HG03039 (cell line): ENCODE measurements around the gene NPC1.
"Not testable (repeated sequence)": the region's sequence is repeated elsewhere in the genome, so short reads cannot be mapped to it uniquely, and the experiment has no call there.

Source experiments
- ATAC-seq: cut with Tn5 transposase; IDR thresholded peaks from one replicate; pipeline ENCODE4 v1.9.1; 2021; ENCODE audit warnings: mild to moderate bottlenecking, moderate library complexity; ENCODE audit not compliant: unreplicated experiment

The NPC1 gene

DNA sequence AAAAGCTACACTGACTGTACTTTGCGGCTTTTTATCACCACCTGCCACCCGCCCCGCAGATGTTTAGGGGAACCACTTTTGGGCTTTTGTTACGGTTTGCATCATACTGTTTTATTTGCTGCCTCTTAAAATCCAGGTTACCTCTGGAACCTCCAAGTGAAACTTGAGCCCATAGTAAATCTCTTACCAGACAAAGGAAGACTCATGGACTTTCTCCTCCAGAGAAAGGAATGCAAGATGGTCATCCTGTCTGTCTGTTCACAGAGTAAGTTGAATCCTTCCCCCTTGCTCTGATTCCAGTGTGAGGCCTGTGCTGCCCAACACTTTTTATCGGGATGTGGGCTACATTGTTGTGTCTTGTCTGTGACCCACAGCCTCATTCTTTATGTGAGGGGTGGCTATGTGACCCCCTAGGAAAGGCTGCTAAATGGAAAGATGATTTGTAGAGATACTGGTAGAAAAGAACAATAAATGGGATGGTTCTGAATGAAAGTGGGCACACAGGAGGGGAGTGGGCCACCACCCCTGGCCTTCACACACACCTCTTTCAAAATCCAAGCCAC lies 59.7 kb downstream of the NPC1 start:
- no peak for ATAC-seq

GRCh38 chr18:23524213-23524707 lies 62.0 kb downstream of the NPC1 start:
- ATAC-seq = no peak

DNA sequence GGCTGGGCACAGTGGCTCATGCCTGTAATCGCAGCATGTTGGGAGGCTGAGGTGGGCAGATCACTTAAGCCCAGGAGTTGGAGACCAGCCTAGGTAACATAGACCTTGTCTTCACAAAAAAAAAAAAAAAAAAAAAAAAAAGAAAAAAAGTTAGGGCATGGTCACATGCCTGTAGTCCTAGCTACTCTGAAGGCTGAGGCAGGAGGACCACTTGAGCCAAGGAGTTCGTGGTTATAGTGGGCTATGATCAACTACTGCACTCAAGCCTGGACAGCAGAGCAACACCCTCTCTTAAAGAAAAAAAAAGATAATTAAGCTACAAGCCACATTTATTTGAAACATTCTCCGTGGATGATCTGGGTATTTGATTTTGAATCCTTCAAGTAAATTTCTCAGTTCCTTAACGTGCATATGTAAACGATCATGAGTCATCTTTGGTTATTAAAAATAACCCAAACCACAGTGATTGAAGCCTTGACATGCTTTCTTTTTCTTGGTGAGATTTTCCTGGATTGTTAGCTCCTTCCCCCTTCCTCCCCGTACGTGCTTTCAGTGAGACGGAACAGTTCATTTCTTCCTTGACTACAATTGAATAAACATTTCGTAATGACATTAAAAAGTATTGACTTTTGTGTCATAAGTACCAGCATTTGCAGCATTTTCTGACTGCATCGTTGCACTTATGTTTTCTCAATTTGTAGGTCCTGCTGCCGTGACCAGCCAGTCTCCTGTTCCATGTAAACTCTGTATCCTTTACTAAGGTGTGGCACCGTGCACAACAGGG lies 62.7 kb downstream of the NPC1 start:
- ATAC-seq = no peak

- no peak for ATAC-seq
Measured at GRCh38 chr18:23521907-23522306, 64.4 kb downstream of the NPC1 start.

DNA sequence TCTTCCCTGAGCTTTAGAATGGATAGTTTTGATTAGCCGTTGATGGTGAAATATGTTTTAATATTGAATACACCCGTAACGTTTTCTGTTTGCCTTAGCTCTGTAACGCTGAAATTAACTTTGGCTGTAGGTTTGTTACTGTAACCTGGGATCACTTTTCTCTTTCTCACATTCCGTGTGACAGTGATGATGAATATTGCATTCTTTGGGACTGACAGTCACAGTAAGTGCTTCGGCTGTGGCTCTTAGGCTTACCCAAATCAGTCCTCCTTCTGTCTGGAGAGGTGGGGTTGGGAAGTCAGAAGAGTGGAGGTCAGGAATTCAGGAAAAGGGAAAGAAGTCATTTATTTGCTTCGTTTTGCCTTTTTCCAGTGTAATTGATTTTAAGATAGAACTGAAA lies 65.0 kb downstream of the NPC1 start:
- no peak for ATAC-seq

DNA sequence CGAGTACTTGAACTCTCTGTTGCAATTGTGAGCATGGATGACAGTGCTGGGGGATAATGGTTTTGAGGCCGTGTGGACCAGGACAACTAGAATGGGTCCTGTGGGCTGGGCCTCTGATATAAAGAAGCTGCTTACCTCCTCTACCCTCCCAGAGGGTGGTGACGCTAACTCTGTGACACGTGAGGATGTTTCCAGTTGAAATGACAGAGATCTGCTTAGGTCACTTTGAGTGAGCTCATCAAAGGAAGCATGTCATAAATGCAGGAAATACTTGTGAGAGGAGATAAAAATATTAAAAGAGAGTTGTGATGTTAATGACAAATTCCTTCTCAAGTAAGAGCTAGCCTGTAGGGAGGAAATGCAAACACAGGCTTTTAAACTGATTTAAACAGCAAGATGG lies 66.6 kb downstream of the NPC1 start:
- no peak for ATAC-seq

GRCh38 chr18:23515911-23516546 lies 70.3 kb downstream of the NPC1 start:
- peak; percentile 82 for ATAC-seq

DNA sequence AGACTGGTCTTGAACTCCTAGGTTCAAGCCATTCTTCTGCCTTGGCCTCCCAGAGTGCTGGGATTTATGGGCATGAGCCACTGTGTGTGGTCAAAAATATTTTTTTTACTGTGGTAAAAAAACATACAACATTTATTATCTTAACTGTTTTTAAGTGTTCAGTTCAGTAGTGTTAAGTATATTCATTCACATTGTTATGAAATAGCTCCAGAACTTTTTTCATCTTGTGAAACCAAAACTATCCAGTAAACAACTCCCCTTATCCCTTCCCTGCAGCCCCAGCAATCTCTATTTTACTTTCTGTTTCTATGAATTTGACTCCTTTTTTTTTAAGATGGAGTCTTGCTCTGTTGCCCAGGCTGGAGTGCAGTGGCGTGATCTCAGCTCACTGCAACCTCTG lies 73.7 kb downstream of the NPC1 start:
- ATAC-seq = no peak

GRCh38 chr18:23512216-23512615 lies 74.1 kb downstream of the NPC1 start:
- ATAC-seq = not testable (repeated sequence)

DNA sequence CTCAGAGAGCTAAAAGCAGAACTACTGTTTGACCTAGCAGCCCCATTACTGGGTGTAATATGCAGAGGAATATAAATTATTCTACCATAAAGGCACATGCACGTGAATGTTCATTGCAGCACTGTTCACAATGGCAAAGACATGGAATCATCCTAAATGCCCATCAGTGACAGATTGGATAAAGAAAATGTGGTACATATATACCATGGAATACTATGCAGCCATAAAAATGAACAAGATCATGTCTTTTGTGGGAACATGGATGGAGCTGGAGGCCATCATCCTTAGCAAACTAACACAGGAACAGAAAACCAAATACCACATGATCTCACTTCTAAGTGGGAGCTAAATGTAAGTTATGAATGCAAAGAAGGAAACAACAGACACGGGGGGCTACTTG lies 75.4 kb downstream of the NPC1 start:
- not testable (repeated sequence) for ATAC-seq

GRCh38 chr18:23506393-23506792 lies 79.9 kb downstream of the NPC1 start:
- no peak for ATAC-seq

DNA sequence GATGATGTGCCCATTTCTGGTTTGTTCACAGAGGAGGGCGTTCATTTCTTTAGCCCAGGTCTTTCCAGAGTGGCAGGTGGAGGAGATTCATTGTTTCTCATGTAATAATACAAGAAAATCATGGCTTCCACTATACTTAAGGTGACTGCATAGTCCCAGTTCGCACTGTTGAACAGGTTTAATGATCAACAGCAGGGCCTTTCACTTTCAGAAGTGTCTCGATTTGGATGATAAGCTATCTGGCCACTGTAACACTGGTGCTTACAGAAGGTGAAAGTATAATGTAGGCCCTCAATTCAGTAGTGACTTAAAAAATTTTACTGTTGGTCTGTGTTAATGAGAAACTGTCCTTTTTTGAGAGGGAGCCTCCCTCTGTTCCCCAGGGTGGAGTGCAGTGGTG lies 81.6 kb downstream of the NPC1 start:
- no peak for ATAC-seq

GRCh38 chr18:23503963-23504344 lies 82.4 kb downstream of the NPC1 start:
- no peak for ATAC-seq

GRCh38 chr18:23503038-23503962 lies 83.0 kb downstream of the NPC1 start, which contains the start of gene RMC1:
Gene RMC1 (plus strand): TSS chr18:23503511. CDS start chr18:23503619, 108 bp downstream.
- peak; percentile 77 for ATAC-seq

- no peak for ATAC-seq
Measured at GRCh38 chr18:23502516-23503037, 83.7 kb downstream of the NPC1 start.

- ATAC-seq = no peak
Measured at GRCh38 chr18:23501626-23502025, 84.7 kb downstream of the NPC1 start.

DNA sequence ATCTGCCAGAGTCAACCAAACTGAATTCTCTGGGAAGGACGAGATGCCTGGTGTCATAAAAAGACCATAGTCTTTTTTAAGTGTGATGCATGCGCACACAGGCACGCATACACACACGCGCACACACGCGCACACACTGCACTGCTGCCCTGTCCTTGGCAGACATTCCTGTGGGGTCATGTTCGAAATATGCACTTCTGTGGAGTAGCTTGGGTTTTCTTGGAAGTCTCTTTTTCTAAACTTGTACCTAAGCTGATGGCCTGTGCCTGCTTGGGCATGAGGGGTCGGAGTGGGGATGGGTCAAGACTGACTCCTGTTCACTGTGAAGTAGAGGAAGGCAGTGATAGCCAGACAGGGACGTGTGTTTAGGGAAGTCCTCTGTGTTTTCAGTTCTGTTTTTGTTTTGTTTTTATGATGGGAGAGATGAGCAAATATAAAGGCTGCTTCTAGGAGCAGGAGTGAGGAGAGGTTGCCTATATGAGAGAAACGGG lies 87.0 kb downstream of the NPC1 start:
- ATAC-seq = no peak

DNA sequence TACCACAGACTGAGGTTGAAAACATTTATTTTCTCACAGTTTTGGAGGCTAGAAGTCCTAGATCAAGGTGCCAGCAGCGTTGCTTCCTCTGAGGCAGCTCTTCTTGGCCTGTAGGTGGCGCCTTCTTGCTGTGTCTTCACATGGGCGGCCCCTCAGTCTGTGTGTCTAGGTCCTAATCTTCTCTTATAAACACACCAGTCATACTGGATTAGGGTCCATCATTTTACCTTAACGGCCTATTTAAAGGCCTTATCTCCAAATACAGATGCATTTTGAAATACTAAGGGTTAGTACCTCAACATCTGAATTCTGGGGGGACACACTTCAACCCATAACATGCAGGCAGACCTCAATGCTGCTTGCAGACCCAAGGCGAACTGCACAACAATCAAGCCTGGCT lies 87.4 kb downstream of the NPC1 start:
- ATAC-seq = no peak

DNA sequence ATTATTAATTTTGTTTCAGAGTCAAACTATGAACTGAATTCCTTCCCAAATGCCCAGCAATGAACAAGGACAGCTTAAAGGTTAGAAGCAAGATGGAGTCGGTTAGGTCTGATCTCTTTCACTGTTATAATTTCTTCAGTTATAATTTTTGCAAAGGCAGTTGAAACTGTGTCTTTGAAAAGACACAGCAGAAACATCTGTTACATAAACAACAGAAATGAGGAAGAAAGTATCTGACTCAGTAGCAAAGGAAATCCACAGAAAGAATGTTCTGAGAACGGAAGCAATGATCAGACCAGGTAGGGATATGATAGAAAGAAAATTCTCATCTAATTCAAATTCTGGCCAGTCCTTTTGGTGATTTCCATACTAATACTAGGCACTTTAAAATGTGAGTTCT lies 88.2 kb downstream of the NPC1 start:
- no peak for ATAC-seq

DNA sequence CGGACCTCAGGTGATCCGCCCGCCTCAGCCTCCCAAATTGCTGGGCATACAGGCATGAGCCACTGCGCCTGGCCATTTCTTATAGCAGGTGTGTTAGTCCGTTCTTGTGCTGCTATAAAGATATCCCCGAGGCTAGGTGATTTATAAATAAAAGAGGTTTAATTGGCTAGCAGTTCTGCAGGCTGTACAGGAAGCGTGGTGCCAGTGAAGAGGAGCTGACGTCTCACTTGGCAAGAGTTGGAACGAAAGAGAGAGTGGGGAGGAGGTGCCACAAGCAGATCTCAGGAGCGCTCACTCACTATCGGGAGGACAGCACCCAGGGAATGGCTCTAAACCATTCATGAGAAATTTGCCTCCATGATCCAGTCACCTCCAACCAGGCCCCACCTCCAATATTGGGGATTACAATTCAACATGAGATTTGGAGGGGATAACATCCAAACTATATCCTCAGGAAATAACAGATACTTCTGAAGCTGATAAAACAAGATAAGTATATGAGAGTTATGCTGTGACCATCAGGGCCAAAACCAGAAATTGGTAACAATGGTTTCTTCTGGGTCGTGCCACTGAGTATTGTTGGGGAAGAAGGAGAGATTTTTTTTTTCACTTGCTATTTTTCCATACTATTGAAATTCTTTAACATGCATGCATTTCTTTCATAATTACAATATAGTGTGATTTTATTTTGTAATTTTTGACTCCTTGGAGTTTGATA lies 90.4 kb downstream of the NPC1 start:
- ATAC-seq = no peak
